Ovary (tissue), 3 donors: Measurements from ENCODE around the gene MMD2.

Source experiments
- EP300 ChIP-seq: sonication (generic); formaldehyde crosslinking; IDR thresholded peaks from one replicate; pipeline ENCODE4 v1.6.1; 2017; ENCODE audit warnings: antibody characterized with exemption
- TF ChIP-seq, protein P1 (sequence below), 3 donors: fragments of 450-650 bp in 2 of 3; fragments of 200-600 bp in 1 of 3; IDR thresholded peaks; one replicate each; pipeline versions ENCODE4 v1.5.1 to v1.8.0; 2016 to 2022; ENCODE audit warnings: antibody characterized with exemption in 3 of 3, mild to moderate bottlenecking in 1 of 3
- donor health status: DM: no; HTN: no; CAD: no.

DNA sequence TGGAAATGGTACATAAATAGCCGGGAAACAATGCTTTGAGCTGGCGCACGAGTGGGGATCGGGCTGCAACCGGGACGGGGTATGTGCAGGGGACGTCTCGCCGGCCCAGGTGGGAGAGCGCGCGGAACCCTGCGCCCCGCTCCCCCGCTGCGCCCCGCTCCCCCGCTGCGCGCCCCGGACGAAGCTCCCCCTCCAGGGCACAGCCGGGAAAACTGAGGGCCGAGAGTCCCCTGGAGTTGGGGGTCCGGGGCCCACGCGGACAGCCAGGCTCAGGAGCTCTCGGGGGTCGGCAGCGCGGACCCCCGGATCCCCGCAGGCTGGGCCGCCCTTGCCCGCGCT lies 76.0 kb downstream of the MMD2 start:
- TF ChIP-seq, protein P1, sequence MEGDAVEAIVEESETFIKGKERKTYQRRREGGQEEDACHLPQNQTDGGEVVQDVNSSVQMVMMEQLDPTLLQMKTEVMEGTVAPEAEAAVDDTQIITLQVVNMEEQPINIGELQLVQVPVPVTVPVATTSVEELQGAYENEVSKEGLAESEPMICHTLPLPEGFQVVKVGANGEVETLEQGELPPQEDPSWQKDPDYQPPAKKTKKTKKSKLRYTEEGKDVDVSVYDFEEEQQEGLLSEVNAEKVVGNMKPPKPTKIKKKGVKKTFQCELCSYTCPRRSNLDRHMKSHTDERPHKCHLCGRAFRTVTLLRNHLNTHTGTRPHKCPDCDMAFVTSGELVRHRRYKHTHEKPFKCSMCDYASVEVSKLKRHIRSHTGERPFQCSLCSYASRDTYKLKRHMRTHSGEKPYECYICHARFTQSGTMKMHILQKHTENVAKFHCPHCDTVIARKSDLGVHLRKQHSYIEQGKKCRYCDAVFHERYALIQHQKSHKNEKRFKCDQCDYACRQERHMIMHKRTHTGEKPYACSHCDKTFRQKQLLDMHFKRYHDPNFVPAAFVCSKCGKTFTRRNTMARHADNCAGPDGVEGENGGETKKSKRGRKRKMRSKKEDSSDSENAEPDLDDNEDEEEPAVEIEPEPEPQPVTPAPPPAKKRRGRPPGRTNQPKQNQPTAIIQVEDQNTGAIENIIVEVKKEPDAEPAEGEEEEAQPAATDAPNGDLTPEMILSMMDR (IDR thresholded peaks at IDR 0.05) = no peak
- no peak for TF ChIP-seq EP300
